Measurements from ENCODE around the gene B3GAT3. TPM values are rescaled to one million over a fixed set of nuclear protein-coding genes. Genes with fewer than 3 reads are reported as not detected.

B3GAT3 gene
- polyA plus RNA-seq, 3 donors: 18.5 to 44.9 (median 19.0) TPM

- Histone ChIP-seq H3K36me3 (replicated peaks in 1 of 2; ENCODE audit: control insufficient read depth in 1 of 2, insufficient read depth in 2 of 2, low read length in 2 of 2) (peaks cover 65 to 72% of the 10 kb centered on the region in 2 donors), H3K9me3 (replicated peaks in 1 of 2; ENCODE audit: control insufficient read depth in 1 of 2, insufficient read depth in 1 of 2, low read length in 2 of 2) (no peaks in the 10 kb centered on the region), H3K27me3 (ENCODE audit: control insufficient read depth in 2 of 2, insufficient read depth in 2 of 2, low read length in 2 of 2) (no peaks in the 10 kb centered on the region), H3K79me2 (ENCODE audit: insufficient read depth, low read length) (peaks cover 89% of the 10 kb centered on the region), H4K20me1 (ENCODE audit: insufficient read depth, low read length) (peaks cover 70% of the 10 kb centered on the region), H3K4me1 (ENCODE audit: control insufficient read depth in 1 of 2, insufficient read depth in 2 of 2, low read length in 2 of 2) (peaks cover 12 to 29% of the 10 kb centered on the region in 2 donors), H3K9ac (ENCODE audit: insufficient read depth, low read length, poor library complexity, severe bottlenecking) (no peak overlapping the region), H2AFZ (ENCODE audit: insufficient read depth, low read depth, low read length, poor library complexity, severe bottlenecking) (no peak overlapping the region), H3K4me2 (replicated peaks; ENCODE audit: extremely low read depth, low read length, poor library complexity, severe bottlenecking) (no peak overlapping the region), H3K27ac (ENCODE audit: low read depth in 1 of 2, low read length in 2 of 2) (no peak overlapping the region), H3K4me3 (replicated peaks in 1 of 3; ENCODE audit: low read depth in 2 of 3, low read length in 3 of 3) (no peak overlapping the region)
- intact Hi-C loops (cut with micrococcal nuclease): loop anchor here in 1 of 2 donors (5.0 kb wide), 1 partner anchor 37 kb away; no protein-coding TSS in a partner anchor
- no CpG with 5 or more reads among the region's 1 CpG for WGBS (ENCODE audit: insufficient coverage)
- peaks cover 63 to 77% of the 10 kb centered on the region in 2 donors for H3K36me3 Mint-ChIP-seq
- H3K9me3 Mint-ChIP-seq: peaks cover 0 to 2% (median 0%) of the 10 kb centered on the region in 7 donors
- no peak overlapping the region for H3K27ac Mint-ChIP-seq
- H3K27me3 Mint-ChIP-seq (ENCODE audit: low read depth in 3 of 3): peaks cover 0 to 2% (median 0%) of the 10 kb centered on the region in 3 donors
- H3K4me1 Mint-ChIP-seq: peaks cover 39% of the 10 kb centered on the region
- TF ChIP-seq CTCF (IDR thresholded peaks at IDR 0.05): no peak
- no peak for DNase-seq
- H3K4me3 Mint-ChIP-seq: no peak overlapping the region
Observed at GRCh38 chr11:62569611-62570010, 52.2 kb downstream of the B3GAT3 start.

DNA sequence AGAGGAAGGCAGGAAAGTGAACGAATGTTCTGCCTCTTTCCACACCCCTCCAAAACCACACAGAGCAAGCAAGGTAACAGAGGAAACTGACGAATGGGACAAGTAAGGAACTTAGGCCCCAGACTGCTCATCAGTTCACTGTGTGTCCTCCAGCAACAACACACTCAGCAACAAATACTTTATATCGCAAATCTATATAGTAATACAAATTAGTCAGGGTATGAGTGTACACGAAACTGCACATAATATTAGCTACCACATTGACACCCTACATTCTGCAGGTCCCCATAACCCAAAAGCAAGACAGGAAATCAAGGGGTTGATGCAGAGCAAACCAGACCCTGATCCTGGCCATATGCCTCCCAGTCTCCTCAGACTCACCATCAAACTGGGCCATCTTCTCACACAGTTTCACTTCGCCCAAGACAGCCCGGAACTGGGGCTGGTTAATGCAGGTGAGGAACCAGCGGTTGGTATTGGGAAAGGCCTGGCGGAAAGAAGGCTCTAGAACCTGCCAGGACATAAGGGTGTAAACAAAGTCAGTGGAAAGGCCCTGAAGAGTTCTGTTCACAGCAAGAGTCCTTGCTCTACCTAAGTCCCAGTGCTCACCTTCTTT, 54.7 kb downstream of the B3GAT3 start:
- peak overlapping the region in 1 of 2 donors; percentile 59 for H3K27ac ChIP-seq (ENCODE audit: low read depth in 1 of 2, low read length in 2 of 2)

More for the DNA sequence above, 54.7 kb downstream of the B3GAT3 start:
- Histone ChIP-seq H3K4me3 (replicated peaks in 1 of 3; ENCODE audit: low read depth in 2 of 3, low read length in 3 of 3) (no peak overlapping the region), H3K9me3 (replicated peaks in 1 of 2; ENCODE audit: control insufficient read depth in 1 of 2, insufficient read depth in 1 of 2, low read length in 2 of 2) (no peaks in the 10 kb centered on the region), H3K4me2 (replicated peaks; ENCODE audit: extremely low read depth, low read length, poor library complexity, severe bottlenecking) (no peak overlapping the region), H3K36me3 (replicated peaks in 1 of 2; ENCODE audit: control insufficient read depth in 1 of 2, insufficient read depth in 2 of 2, low read length in 2 of 2) (peaks cover 80 to 88% of the 10 kb centered on the region in 2 donors), H3K27me3 (ENCODE audit: control insufficient read depth in 2 of 2, insufficient read depth in 2 of 2, low read length in 2 of 2) (no peaks in the 10 kb centered on the region), H4K20me1 (ENCODE audit: insufficient read depth, low read length) (peaks cover 68% of the 10 kb centered on the region), H3K9ac (ENCODE audit: insufficient read depth, low read length, poor library complexity, severe bottlenecking) (no peak overlapping the region), H3K4me1 (ENCODE audit: control insufficient read depth in 1 of 2, insufficient read depth in 2 of 2, low read length in 2 of 2) (peaks cover 0 to 15% of the 10 kb centered on the region in 2 donors), H3K79me2 (ENCODE audit: insufficient read depth, low read length) (peaks cover 93% of the 10 kb centered on the region), H2AFZ (ENCODE audit: insufficient read depth, low read depth, low read length, poor library complexity, severe bottlenecking) (no peak overlapping the region)
- intact Hi-C loops (cut with micrococcal nuclease): loop anchor here in 1 of 2 donors (5.0 kb wide), 1 partner anchor 35 kb away; no protein-coding TSS in a partner anchor
- H3K9me3 Mint-ChIP-seq: no peaks in the 10 kb centered on the region
- no peak for TF ChIP-seq CTCF (IDR thresholded peaks at IDR 0.05)
- H3K27me3 Mint-ChIP-seq (ENCODE audit: low read depth in 3 of 3): peaks cover 0 to 2% (median 0%) of the 10 kb centered on the region in 3 donors
- H3K36me3 Mint-ChIP-seq: peaks cover 72 to 96% of the 10 kb centered on the region in 2 donors
- H3K27ac Mint-ChIP-seq: peak overlapping the region in 5 of 7 donors; percentile 15 to 81 (median 56)
- peak overlapping the region in 1 of 2 donors; percentile 39 for H3K4me3 Mint-ChIP-seq
- H3K4me1 Mint-ChIP-seq: peaks cover 24% of the 10 kb centered on the region
- 83% methylated on average over 2 of the region's 8 CpGs for WGBS (ENCODE audit: insufficient coverage)
- DNase-seq: no peak

Measured in CD14-positive monocyte (primary cell).